SK-N-SH treated with all-trans-retinoic acid at 6 μM for 48 hours (cell line): ENCODE measurements around the gene EIF2B4.

Experiments used
- ATAC-seq: fragments of 200-7000 bp; cut with Tn5 transposase; 3 replicates; pipeline ENCODE4 v1.9.1; 2020; ENCODE audit warnings: mild to moderate bottlenecking, moderate library complexity
- ARNTL ChIP-seq: fragments of 450-650 bp; formaldehyde crosslinking; IDR thresholded peaks from 2 replicates; pipeline ENCODE4 v1.5.0; 2020; ENCODE audit warnings: low read depth, mild to moderate bottlenecking, moderate library complexity, borderline replicate concordance
- BACH2 ChIP-seq: fragments of 250-450 bp; sonication (Bioruptor Pico); IDR thresholded peaks from 2 replicates; pipeline ENCODE4 v1.9.0; 2021; ENCODE audit warnings: mild to moderate bottlenecking, borderline replicate concordance
- GLIS3 ChIP-seq: fragments of 250-450 bp; sonication (Bioruptor Pico); IDR thresholded peaks from 2 replicates; pipeline ENCODE4 v1.5.0; 2020; ENCODE audit warnings: mild to moderate bottlenecking, moderate library complexity
- ISL1 ChIP-seq: fragments of 250-450 bp; sonication (Bioruptor Pico); IDR thresholded peaks from 2 replicates; pipeline ENCODE4 v2.1.2; 2022; ENCODE audit warnings: mild to moderate bottlenecking, moderate library complexity
- OSR1 ChIP-seq: fragments of 250-450 bp; sonication (Bioruptor Pico); IDR thresholded peaks from 2 replicates; pipeline ENCODE4 v1.8.0; 2022; ENCODE audit warnings: moderate library complexity, mild to moderate bottlenecking, inconsistent platforms
- RARB ChIP-seq: fragments of 250-450 bp; sonication (Bioruptor Pico); IDR thresholded peaks from 2 replicates; pipeline ENCODE4 v1.8.0; 2021; ENCODE audit warnings: mild to moderate bottlenecking, moderate library complexity
- TCF4 ChIP-seq: fragments of 250-450 bp; sonication (Bioruptor Pico); IDR thresholded peaks from 2 replicates; pipeline ENCODE4 v1.8.0; 2021; ENCODE audit warnings: mild to moderate bottlenecking, moderate library complexity, borderline replicate concordance
- TOX ChIP-seq: fragments of 250-450 bp; sonication (Bioruptor Pico); IDR thresholded peaks from 2 replicates; pipeline ENCODE4 v1.8.0; 2021; ENCODE audit warnings: mild to moderate bottlenecking, moderate library complexity, borderline replicate concordance
- ZC3H10 ChIP-seq: fragments of 250-450 bp; sonication (Bioruptor Pico); IDR thresholded peaks from 2 replicates; pipeline ENCODE4 v1.5.1; 2021; ENCODE audit warnings: mild to moderate bottlenecking, moderate library complexity
- ZFP3 ChIP-seq: fragments of 250-450 bp; sonication (Bioruptor Pico); IDR thresholded peaks from 2 replicates; pipeline ENCODE4 v1.5.0; 2020; ENCODE audit warnings: mild to moderate bottlenecking, moderate library complexity
- ZFP30 ChIP-seq: fragments of 450-650 bp; formaldehyde crosslinking; IDR thresholded peaks from 2 replicates; pipeline ENCODE4 v1.5.0; 2022; ENCODE audit warnings: mild to moderate bottlenecking, moderate library complexity
- ZNF565 ChIP-seq: fragments of 450-650 bp; formaldehyde crosslinking; conservative IDR thresholded peaks from 2 replicates; pipeline ENCODE4 v1.5.0; 2020; ENCODE audit warnings: low read depth, mild to moderate bottlenecking, moderate library complexity
- ZNF70 ChIP-seq: fragments of 450-650 bp; formaldehyde crosslinking; IDR thresholded peaks from 2 replicates; pipeline ENCODE4 v1.5.0; 2020; ENCODE audit warnings: mild to moderate bottlenecking, moderate library complexity
- ZNF8 ChIP-seq: fragments of 450-650 bp; formaldehyde crosslinking; IDR thresholded peaks from 2 replicates; pipeline ENCODE4 v1.5.0; 2020; ENCODE audit warnings: mild to moderate bottlenecking, moderate library complexity
- TF ChIP-seq, protein P1 (sequence below): fragments of 250-450 bp; sonication (Bioruptor Pico); IDR thresholded peaks from 2 replicates; pipeline ENCODE4 v1.5.1; 2020; ENCODE audit warnings: low read depth, mild to moderate bottlenecking, moderate library complexity
- TF ChIP-seq, protein P2 (sequence below): fragments of 250-450 bp; sonication (Bioruptor Pico); IDR thresholded peaks from 2 replicates; pipeline ENCODE4 v1.8.0; 2021; ENCODE audit warnings: low read depth, mild to moderate bottlenecking, moderate library complexity, borderline replicate concordance
- TF ChIP-seq, protein P3 (sequence below): fragments of 250-450 bp; sonication (Bioruptor Pico); IDR thresholded peaks from 2 replicates; pipeline ENCODE4 v1.5.1; 2021; ENCODE audit warnings: mild to moderate bottlenecking, moderate library complexity
- TF ChIP-seq, protein P4 (sequence below): fragments of 250-450 bp; sonication (Bioruptor Pico); IDR thresholded peaks from 2 replicates; pipeline ENCODE4 v1.8.0; 2020; ENCODE audit warnings: mild to moderate bottlenecking, moderate library complexity, borderline replicate concordance

Gene EIF2B4

DNA sequence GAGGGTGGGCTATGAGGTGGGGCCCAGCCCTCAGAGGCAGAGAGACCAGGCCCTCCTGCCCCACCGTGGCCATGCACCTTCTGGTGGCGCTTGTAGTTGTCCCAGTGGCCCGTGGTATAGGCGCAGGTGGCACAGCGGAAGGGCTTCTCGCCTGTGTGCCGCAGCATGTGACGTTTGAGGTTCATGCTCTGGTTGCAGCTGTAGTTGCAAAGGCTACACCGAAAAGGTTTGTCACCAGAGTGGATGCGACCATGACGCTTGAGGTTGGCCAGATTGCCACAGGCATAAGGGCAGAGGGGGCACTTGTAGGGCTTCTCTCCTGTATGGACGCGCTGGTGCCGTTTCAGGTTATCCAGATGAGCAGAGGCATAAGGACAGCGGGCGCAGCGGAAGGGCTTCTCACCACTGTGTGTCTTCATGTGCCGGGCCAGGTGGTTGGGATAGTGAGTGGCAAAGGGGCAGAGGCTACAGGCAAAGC, 7.5 kb upstream of the EIF2B4 start:
- TF ChIP-seq ARNTL (no peak), ZFP30 (CRISPR knock-in tag) (no peak)
- TF ChIP-seq, protein P1, sequence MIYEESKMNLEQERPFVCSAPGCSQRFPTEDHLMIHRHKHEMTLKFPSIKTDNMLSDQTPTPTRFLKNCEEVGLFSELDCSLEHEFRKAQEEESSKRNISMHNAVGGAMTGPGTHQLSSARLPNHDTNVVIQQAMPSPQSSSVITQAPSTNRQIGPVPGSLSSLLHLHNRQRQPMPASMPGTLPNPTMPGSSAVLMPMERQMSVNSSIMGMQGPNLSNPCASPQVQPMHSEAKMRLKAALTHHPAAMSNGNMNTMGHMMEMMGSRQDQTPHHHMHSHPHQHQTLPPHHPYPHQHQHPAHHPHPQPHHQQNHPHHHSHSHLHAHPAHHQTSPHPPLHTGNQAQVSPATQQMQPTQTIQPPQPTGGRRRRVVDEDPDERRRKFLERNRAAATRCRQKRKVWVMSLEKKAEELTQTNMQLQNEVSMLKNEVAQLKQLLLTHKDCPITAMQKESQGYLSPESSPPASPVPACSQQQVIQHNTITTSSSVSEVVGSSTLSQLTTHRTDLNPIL (CRISPR knock-in tag): peak; percentile 11; the same call in 1 of the 2 replicates
- TF ChIP-seq, all 23 proteins: peak for 1

DNA sequence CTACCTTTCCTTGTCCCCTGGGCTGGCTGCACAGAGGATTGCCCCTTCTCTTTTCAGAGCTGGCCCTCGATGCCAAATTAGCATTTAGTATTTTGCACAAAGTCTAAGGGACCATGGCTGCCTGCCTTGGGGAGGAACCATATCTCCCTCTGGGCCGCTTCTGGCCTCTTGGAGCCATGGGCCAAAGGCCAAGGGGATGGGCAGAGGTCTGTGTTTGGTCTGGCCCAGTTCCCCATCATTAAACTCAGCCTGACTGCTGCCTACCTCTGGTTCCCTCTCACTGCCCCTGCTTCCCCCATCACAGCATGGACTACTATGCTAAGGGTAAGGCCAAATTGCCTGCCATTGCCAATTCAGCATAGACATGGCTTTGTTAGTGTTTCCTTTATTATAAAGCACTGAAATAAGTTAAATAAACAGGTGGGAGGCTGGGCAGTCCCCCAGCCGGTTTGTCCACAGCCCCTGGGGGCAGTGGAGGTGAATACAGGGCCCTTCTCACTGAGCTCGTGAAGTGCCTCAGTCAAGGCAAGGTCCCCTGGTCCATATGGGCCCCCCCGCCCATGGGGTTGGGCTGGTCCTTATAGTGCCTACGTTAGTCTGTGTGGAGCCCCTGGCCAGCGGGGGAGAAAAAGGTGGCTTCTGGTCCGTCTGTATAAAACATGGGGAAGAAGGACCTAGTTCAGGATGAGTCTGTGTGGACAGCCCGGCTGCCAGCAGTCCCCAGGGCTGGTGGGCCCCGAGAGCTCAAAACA, 6.9 kb upstream of the EIF2B4 start:
- no peak for ATAC-seq
- no peak for TF ChIP-seq ZNF70 (CRISPR knock-in tag)
- no peak for TF ChIP-seq GLIS3 (CRISPR knock-in tag)
- TF ChIP-seq ZFP3 (CRISPR knock-in tag): no peak
- no peak for TF ChIP-seq ZFP30 (CRISPR knock-in tag)
- TF ChIP-seq, protein P2, sequence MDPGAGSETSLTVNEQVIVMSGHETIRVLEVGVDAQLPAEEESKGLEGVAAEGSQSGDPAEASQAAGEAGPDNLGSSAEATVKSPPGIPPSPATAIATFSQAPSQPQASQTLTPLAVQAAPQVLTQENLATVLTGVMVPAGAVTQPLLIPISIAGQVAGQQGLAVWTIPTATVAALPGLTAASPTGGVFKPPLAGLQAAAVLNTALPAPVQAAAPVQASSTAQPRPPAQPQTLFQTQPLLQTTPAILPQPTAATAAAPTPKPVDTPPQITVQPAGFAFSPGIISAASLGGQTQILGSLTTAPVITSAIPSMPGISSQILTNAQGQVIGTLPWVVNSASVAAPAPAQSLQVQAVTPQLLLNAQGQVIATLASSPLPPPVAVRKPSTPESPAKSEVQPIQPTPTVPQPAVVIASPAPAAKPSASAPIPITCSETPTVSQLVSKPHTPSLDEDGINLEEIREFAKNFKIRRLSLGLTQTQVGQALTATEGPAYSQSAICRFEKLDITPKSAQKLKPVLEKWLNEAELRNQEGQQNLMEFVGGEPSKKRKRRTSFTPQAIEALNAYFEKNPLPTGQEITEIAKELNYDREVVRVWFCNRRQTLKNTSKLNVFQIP (CRISPR knock-in tag): peak; percentile 23; the same call in 1 of the 2 replicates

More for the DNA sequence above, 7.5 kb upstream of the EIF2B4 start:
- ATAC-seq: no peak

DNA sequence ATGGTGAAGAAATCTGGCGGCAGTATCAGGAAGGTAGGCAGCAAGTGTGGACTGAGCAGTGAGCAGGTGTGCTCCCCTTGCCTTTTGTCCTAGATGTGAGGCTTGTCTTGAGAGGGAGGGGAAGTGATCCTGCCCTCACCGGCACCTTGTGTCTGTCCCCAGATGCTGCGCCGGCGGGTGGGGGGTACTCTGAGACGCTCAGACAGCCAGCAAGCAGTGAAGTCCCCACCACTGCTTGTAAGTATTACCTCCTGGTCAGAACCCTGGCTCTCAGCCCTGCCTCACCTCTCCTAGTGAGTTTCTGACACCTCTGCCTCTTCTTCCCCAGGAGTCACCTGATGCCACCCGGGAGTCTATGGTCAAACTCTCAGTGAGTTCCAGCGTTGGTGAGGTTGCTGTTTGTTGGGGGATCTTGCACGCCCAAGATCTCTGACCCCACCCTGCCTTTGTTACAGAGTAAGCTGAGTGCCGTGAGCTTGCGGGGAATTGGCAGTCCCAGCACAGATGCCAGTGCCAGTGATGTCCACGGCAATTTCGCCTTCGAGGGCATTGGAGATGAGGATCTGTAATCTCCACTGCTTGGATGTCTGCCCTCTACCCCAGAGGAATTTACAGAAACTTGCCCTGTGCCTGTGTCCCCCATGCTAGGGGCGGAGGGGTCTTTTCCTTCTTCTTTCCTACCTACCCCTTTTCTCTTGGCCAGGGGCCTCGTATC, 6.2 kb upstream of the EIF2B4 start:
- no peak for TF ChIP-seq RARB
- TF ChIP-seq ZFP3 (CRISPR knock-in tag): no peak
- TF ChIP-seq, protein P2 (CRISPR knock-in tag): no peak
- TF ChIP-seq TOX (CRISPR knock-in tag): no peak
- TF ChIP-seq ZNF565 (CRISPR knock-in tag): no peak
- TF ChIP-seq, protein P3, sequence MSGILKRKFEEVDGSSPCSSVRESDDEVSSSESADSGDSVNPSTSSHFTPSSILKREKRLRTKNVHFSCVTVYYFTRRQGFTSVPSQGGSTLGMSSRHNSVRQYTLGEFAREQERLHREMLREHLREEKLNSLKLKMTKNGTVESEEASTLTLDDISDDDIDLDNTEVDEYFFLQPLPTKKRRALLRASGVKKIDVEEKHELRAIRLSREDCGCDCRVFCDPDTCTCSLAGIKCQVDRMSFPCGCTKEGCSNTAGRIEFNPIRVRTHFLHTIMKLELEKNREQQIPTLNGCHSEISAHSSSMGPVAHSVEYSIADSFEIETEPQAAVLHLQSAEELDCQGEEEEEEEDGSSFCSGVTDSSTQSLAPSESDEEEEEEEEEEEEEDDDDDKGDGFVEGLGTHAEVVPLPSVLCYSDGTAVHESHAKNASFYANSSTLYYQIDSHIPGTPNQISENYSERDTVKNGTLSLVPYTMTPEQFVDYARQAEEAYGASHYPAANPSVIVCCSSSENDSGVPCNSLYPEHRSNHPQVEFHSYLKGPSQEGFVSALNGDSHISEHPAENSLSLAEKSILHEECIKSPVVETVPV (CRISPR knock-in tag): no peak
- TF ChIP-seq OSR1 (CRISPR knock-in tag): no peak
- TF ChIP-seq, protein P1 (CRISPR knock-in tag): no peak
- TF ChIP-seq ARNTL: no peak
- TF ChIP-seq, protein P4, sequence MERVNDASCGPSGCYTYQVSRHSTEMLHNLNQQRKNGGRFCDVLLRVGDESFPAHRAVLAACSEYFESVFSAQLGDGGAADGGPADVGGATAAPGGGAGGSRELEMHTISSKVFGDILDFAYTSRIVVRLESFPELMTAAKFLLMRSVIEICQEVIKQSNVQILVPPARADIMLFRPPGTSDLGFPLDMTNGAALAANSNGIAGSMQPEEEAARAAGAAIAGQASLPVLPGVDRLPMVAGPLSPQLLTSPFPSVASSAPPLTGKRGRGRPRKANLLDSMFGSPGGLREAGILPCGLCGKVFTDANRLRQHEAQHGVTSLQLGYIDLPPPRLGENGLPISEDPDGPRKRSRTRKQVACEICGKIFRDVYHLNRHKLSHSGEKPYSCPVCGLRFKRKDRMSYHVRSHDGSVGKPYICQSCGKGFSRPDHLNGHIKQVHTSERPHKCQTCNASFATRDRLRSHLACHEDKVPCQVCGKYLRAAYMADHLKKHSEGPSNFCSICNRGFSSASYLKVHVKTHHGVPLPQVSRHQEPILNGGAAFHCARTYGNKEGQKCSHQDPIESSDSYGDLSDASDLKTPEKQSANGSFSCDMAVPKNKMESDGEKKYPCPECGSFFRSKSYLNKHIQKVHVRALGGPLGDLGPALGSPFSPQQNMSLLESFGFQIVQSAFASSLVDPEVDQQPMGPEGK: no peak
- TF ChIP-seq ISL1 (CRISPR knock-in tag): no peak
- TF ChIP-seq ZNF8 (CRISPR knock-in tag): no peak
- ATAC-seq: no peak

DNA sequence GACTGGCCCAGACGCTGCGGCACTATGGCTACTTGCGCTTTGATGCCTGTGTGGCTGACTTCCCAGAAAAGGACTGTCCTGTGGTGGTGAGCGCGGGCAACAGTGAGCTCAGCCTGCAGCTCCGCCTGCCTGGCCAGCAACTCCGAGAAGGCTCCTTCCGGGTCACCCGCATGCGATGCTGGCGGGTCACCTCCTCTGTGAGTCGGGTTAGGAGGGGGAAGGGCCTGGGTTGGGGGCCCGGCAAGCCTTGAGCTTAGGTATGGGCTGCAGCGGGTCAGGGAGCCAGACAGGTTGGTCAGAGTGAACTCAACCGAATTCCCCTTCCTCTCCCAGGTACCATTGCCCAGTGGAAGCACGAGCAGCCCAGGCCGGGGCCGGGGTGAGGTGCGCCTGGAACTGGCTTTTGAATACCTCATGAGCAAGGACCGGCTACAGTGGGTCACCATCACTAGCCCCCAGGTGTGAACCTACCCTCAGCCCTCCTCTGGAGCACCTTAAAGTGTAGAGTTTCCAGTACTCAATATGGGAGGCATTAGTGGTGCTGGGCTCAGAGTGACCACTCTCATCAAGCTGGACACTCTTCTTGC, 5.5 kb upstream of the EIF2B4 start:
- no peak for ATAC-seq
- TF ChIP-seq ZC3H10 (CRISPR knock-in tag) (no peak), BACH2 (CRISPR knock-in tag) (no peak), TCF4 (CRISPR knock-in tag) (no peak), ZNF70 (CRISPR knock-in tag) (no peak), GLIS3 (CRISPR knock-in tag) (no peak)
- TF ChIP-seq, protein P3 (CRISPR knock-in tag): no peak
- TF ChIP-seq, protein P4: no peak
